Measurements from ENCODE around the gene CTLA4.

The CTLA4 gene

DNA sequence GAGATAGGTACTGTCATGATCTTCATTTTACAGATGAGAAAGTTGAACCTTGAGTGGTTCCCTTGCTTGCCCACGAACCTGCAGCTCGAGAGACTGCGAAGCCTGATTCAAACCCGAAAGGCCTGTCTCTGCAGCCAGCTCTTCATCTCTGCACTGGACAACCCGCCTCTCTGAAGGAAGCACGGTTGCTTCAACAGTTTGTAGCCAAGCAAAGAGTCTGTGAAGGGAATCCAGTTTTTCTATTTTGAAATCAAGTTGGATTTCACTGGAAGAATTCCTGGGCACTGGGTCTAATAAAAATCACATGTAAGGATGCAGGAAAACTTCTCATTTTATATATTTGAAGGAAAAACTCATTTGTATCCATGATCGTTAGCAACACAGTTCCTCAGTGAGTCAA is 47.7 kb downstream of the CTLA4 start:
- no peaks in the 10 kb centered on the region for H3K27me3 ChIP-seq (replicated peaks; ENCODE audit: insufficient read depth, low read length)
- no peaks in the 10 kb centered on the region for H3K9me2 ChIP-seq (replicated peaks; ENCODE audit: insufficient read depth, low read length)
- no peak for DNase-seq
- H3K9me3 ChIP-seq (replicated peaks; ENCODE audit: insufficient read depth, low read length), result no peaks in the 10 kb centered on the region
- no peaks in the 10 kb centered on the region for H3K36me3 ChIP-seq (replicated peaks; ENCODE audit: insufficient read depth, low read length)
- H4K20me1 ChIP-seq (ENCODE audit: insufficient read depth, low read length), result no peaks in the 10 kb centered on the region
- no peak overlapping the region for H2AFZ ChIP-seq (ENCODE audit: low read length)
- H3K4me1 ChIP-seq (ENCODE audit: low read length), result peaks cover 6% of the 10 kb centered on the region; the same call in 1 of the 2 replicates
- no peak overlapping the region for H3K27ac ChIP-seq (ENCODE audit: low read length)
- TF ChIP-seq, protein P1, sequence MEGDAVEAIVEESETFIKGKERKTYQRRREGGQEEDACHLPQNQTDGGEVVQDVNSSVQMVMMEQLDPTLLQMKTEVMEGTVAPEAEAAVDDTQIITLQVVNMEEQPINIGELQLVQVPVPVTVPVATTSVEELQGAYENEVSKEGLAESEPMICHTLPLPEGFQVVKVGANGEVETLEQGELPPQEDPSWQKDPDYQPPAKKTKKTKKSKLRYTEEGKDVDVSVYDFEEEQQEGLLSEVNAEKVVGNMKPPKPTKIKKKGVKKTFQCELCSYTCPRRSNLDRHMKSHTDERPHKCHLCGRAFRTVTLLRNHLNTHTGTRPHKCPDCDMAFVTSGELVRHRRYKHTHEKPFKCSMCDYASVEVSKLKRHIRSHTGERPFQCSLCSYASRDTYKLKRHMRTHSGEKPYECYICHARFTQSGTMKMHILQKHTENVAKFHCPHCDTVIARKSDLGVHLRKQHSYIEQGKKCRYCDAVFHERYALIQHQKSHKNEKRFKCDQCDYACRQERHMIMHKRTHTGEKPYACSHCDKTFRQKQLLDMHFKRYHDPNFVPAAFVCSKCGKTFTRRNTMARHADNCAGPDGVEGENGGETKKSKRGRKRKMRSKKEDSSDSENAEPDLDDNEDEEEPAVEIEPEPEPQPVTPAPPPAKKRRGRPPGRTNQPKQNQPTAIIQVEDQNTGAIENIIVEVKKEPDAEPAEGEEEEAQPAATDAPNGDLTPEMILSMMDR (IDR thresholded peaks at IDR 0.05; ENCODE audit: low read length), result no peak
- TF ChIP-seq EZH2phosphoT487 (IDR thresholded peaks at IDR 0.05; ENCODE audit: low read length) (no peak), EZH2 (optimal IDR thresholded peaks at IDR 0.05; ENCODE audit: low read depth, low read length) (no peak)
- H3K79me2 ChIP-seq (ENCODE audit: low read length), result no peaks in the 10 kb centered on the region
- no peak overlapping the region for H3K9ac ChIP-seq (ENCODE audit: low read length)
- no peak overlapping the region for H3K4me3 ChIP-seq (ENCODE audit: low read length)
- no peak overlapping the region for H3K4me2 ChIP-seq (ENCODE audit: low read depth, low read length)
- H3F3A ChIP-seq (ENCODE audit: insufficient read depth, low read length), result no peaks in the 10 kb centered on the region

DNA sequence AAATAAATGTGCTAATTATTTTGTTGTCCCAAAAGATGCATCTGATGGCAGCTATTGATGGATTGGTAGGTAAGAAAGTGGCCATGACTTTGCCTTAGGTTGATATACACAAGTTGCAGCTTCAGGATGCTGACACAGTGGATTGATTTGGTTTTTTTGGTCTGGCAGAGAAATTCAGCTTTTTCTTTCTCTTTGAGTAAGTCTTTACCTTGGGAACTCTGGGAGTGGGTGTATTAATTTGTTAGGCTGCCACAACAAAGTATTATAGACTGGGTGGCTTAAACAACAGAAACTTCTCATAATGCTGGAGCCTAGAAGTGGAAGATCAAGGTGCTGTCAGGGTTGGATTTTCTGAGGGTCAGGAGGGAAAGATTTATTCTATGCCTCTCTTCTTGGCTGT is 49.2 kb downstream of the CTLA4 start:
- DNase-seq, result no peak
- H2AFZ ChIP-seq (ENCODE audit: low read length), result no peak overlapping the region
- no peaks in the 10 kb centered on the region for H3K36me3 ChIP-seq (replicated peaks; ENCODE audit: insufficient read depth, low read length)
- no peak overlapping the region for H3K4me2 ChIP-seq (ENCODE audit: low read depth, low read length)
- no peaks in the 10 kb centered on the region for H3K27me3 ChIP-seq (replicated peaks; ENCODE audit: insufficient read depth, low read length)
- H3K4me3 ChIP-seq (ENCODE audit: low read length), result no peak overlapping the region
- no peaks in the 10 kb centered on the region for H3K9me3 ChIP-seq (replicated peaks; ENCODE audit: insufficient read depth, low read length)
- peaks cover 6% of the 10 kb centered on the region; the same call in 1 of the 2 replicates for H3K4me1 ChIP-seq (ENCODE audit: low read length)
- no peaks in the 10 kb centered on the region for H3F3A ChIP-seq (ENCODE audit: insufficient read depth, low read length)
- no peaks in the 10 kb centered on the region for H3K9me2 ChIP-seq (replicated peaks; ENCODE audit: insufficient read depth, low read length)
- TF ChIP-seq EZH2 (optimal IDR thresholded peaks at IDR 0.05; ENCODE audit: low read depth, low read length) (no peak), EZH2phosphoT487 (IDR thresholded peaks at IDR 0.05; ENCODE audit: low read length) (no peak)
- TF ChIP-seq, protein P1 (IDR thresholded peaks at IDR 0.05; ENCODE audit: low read length), result no peak
- H4K20me1 ChIP-seq (ENCODE audit: insufficient read depth, low read length), result no peaks in the 10 kb centered on the region
- H3K79me2 ChIP-seq (ENCODE audit: low read length), result no peaks in the 10 kb centered on the region
- H3K27ac ChIP-seq (ENCODE audit: low read length), result no peak overlapping the region
- no peak overlapping the region for H3K9ac ChIP-seq (ENCODE audit: low read length)

DNA sequence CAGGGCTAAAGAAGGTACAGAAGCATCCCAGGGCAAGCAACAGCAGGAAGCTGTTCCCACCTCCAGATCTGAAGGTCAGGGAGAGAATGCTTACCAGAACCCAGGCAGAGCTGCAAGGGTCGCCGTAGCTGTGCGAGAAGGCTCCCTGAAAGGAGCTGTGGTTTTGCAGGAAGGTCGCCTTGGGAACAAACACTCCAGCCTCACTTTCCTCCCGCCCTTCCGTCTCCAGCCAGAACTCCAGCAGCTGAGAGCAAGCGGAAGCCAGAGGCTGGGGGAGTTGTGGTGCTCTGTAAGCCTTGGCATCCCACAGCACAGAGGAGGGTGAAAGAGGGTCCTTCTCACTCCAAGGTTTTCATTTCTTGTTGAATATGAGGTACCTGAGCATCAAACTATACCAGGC is 50.7 kb downstream of the CTLA4 start:
- H3K4me3 ChIP-seq (ENCODE audit: low read length), result no peak overlapping the region
- no peak overlapping the region for H2AFZ ChIP-seq (ENCODE audit: low read length)
- H3F3A ChIP-seq (ENCODE audit: insufficient read depth, low read length), result no peaks in the 10 kb centered on the region
- H3K4me1 ChIP-seq (ENCODE audit: low read length), result peaks cover 6% of the 10 kb centered on the region; the same call in 1 of the 2 replicates
- no peaks in the 10 kb centered on the region for H4K20me1 ChIP-seq (ENCODE audit: insufficient read depth, low read length)
- no peak overlapping the region for H3K27ac ChIP-seq (ENCODE audit: low read length)
- TF ChIP-seq EZH2 (optimal IDR thresholded peaks at IDR 0.05; ENCODE audit: low read depth, low read length), result no peak
- TF ChIP-seq, protein P1 (IDR thresholded peaks at IDR 0.05; ENCODE audit: low read length), result no peak
- no peak for TF ChIP-seq EZH2phosphoT487 (IDR thresholded peaks at IDR 0.05; ENCODE audit: low read length)
- no peaks in the 10 kb centered on the region for H3K36me3 ChIP-seq (replicated peaks; ENCODE audit: insufficient read depth, low read length)
- H3K9me3 ChIP-seq (replicated peaks; ENCODE audit: insufficient read depth, low read length), result no peaks in the 10 kb centered on the region
- no peak for DNase-seq
- H3K4me2 ChIP-seq (ENCODE audit: low read depth, low read length), result no peak overlapping the region
- no peaks in the 10 kb centered on the region for H3K9me2 ChIP-seq (replicated peaks; ENCODE audit: insufficient read depth, low read length)
- no peaks in the 10 kb centered on the region for H3K79me2 ChIP-seq (ENCODE audit: low read length)
- H3K27me3 ChIP-seq (replicated peaks; ENCODE audit: insufficient read depth, low read length), result no peaks in the 10 kb centered on the region
- H3K9ac ChIP-seq (ENCODE audit: low read length), result no peak overlapping the region
